HepG2 (cell line): Measurements from ENCODE around the gene MT1M. TPM values are rescaled to one million over a fixed set of nuclear protein-coding genes. Genes with fewer than 3 reads are reported as not detected.

Experiments used
- ATRX ChIP-seq: sonication (generic); formaldehyde crosslinking; IDR thresholded peaks from 2 replicates; pipeline ENCODE4 v1.4.0; 2020; ENCODE audit warnings: missing genetic modification reagents, borderline replicate concordance
- BRCA1 ChIP-seq: sonication (generic); formaldehyde crosslinking; IDR thresholded peaks from 2 replicates; pipeline ENCODE4 v1.4.0; 2020; ENCODE audit warnings: missing genetic modification reagents
- FOXP4 ChIP-seq: sonication (generic); formaldehyde crosslinking; IDR thresholded peaks from 2 replicates; pipeline ENCODE4 v1.4.0; 2020; ENCODE audit warnings: missing genetic modification reagents
- HNRNPUL1 ChIP-seq: fragments of 200-400 bp; formaldehyde crosslinking; IDR thresholded peaks from 2 replicates; pipeline ENCODE4 v1.6.1; 2017; ENCODE audit warnings: low read depth, mild to moderate bottlenecking, low read length, moderate library complexity
- JUND ChIP-seq: sonication (generic); formaldehyde crosslinking; IDR thresholded peaks from 2 replicates; pipeline ENCODE4 v1.8.0; 2022; ENCODE audit warnings: mild to moderate bottlenecking, missing genetic modification reagents
- MED13 ChIP-seq: sonication (generic); formaldehyde crosslinking; IDR thresholded peaks from 2 replicates; pipeline ENCODE4 v1.5.0; 2020; ENCODE audit warnings: missing genetic modification reagents
- MIXL1 ChIP-seq: IDR thresholded peaks from 2 replicates; pipeline ENCODE4 v1.6.1; 2016
- MTA1 ChIP-seq: sonication (generic); formaldehyde crosslinking; IDR thresholded peaks from 2 replicates; pipeline ENCODE4 v1.4.0; 2020; ENCODE audit warnings: missing genetic modification reagents, mild to moderate bottlenecking, borderline replicate concordance
- NPAS2 ChIP-seq: sonication (generic); formaldehyde crosslinking; IDR thresholded peaks from 2 replicates; pipeline ENCODE4 v1.8.0; 2022; ENCODE audit warnings: mild to moderate bottlenecking, missing genetic modification reagents, borderline replicate concordance
- PHF21A ChIP-seq: sonication (generic); formaldehyde crosslinking; IDR thresholded peaks from 2 replicates; pipeline ENCODE4 v1.5.0; 2020; ENCODE audit warnings: mild to moderate bottlenecking, missing genetic modification reagents
- PRMT3 ChIP-seq: sonication (generic); formaldehyde crosslinking; IDR thresholded peaks from 2 replicates; pipeline ENCODE4 v1.8.1; 2022; ENCODE audit warnings: low read depth, mild to moderate bottlenecking, moderate library complexity, missing genetic modification reagents, borderline replicate concordance
- SMC3 ChIP-seq: IDR thresholded peaks from 2 replicates; pipeline ENCODE4 v1.6.1; 2011; ENCODE audit warnings: low read length, improper control_type of control experiment
- THYN1 ChIP-seq: sonication (generic); formaldehyde crosslinking; IDR thresholded peaks from 2 replicates; pipeline ENCODE4 v1.8.1; 2023; ENCODE audit warnings: low read depth, mild to moderate bottlenecking, moderate library complexity, missing genetic modification reagents, borderline replicate concordance
- TIGD3 ChIP-seq: sonication (generic); formaldehyde crosslinking; IDR thresholded peaks from 2 replicates; pipeline ENCODE4 v1.5.1; 2020; ENCODE audit warnings: mild to moderate bottlenecking, missing genetic modification reagents, borderline replicate concordance
- WIZ ChIP-seq: sonication (generic); formaldehyde crosslinking; IDR thresholded peaks from 2 replicates; pipeline ENCODE4 v1.5.1; 2020; ENCODE audit warnings: mild to moderate bottlenecking, missing genetic modification reagents
- ZBTB7A ChIP-seq: sonication (generic); formaldehyde crosslinking; IDR thresholded peaks from 2 replicates; pipeline ENCODE4 v1.8.0; 2022; ENCODE audit warnings: mild to moderate bottlenecking, missing genetic modification reagents
- ZNF10 ChIP-seq: sonication (generic); formaldehyde crosslinking; IDR thresholded peaks from 2 replicates; pipeline ENCODE4 v1.4.0; 2020; ENCODE audit warnings: mild to moderate bottlenecking, low read depth, missing genetic modification reagents, borderline replicate concordance
- ZNF296 ChIP-seq: sonication (generic); formaldehyde crosslinking; conservative IDR thresholded peaks from 2 replicates; pipeline ENCODE4 v1.5.0; 2020; ENCODE audit warnings: mild to moderate bottlenecking, missing genetic modification reagents
- ZNF558 ChIP-seq: sonication (generic); formaldehyde crosslinking; IDR thresholded peaks from 2 replicates; pipeline ENCODE4 v1.9.0; 2022; ENCODE audit warnings: mild to moderate bottlenecking, missing genetic modification reagents, borderline replicate concordance
- ZNF687 ChIP-seq: sonication (generic); formaldehyde crosslinking; IDR thresholded peaks from 2 replicates; pipeline ENCODE4 v1.5.1; 2020; ENCODE audit warnings: mild to moderate bottlenecking, missing genetic modification reagents, moderate library complexity
- ZNF784 ChIP-seq: sonication (generic); formaldehyde crosslinking; IDR thresholded peaks from 2 replicates; pipeline ENCODE4 v1.5.1; 2020; ENCODE audit warnings: missing genetic modification reagents, mild to moderate bottlenecking, borderline replicate concordance
- polyA plus RNA-seq, 8 experiments: library from polyadenylated mRNA; depleted of rRNA in 3 of 8; stranded (reverse) in 7 of 8; unstranded in 1 of 8; fragments of >200 nt; fragmentation: Illumina TruSeq in 4 of 8; extraction: Trizol in 4 of 8; gene quantifications; 2 replicates each; pipeline versions ENCODE4 v1.2.1 to v1.2.3, GENCODE V29; 2011 to 2016; ENCODE audit warnings: low read depth in 4 of 8, missing spikeins in 1 of 8, mixed read lengths in 1 of 8; ENCODE audit not compliant: insufficient read depth in 1 of 8
- total RNA-seq, 5 experiments: library from RNA; depleted of rRNA; stranded (reverse); fragments of >200 nt; fragmentation: Illumina TruSeq; extraction: Trizol; gene quantifications; 2 replicates each; pipeline ENCODE4 v1.2.3, GENCODE V29; 2016; ENCODE audit warnings: low read depth in 1 of 5

The MT1M gene
- total and polyA plus RNA-seq, 2 of the 13 experiments (the other 11 are each of a cell fraction or from before 2014, with no cell fraction given) = 4.6 TPM; not detected in 1

GRCh38 chr16:56607109-56607618 is 25.3 kb upstream of the MT1M start (continued):
- TF ChIP-seq MTA1 (CRISPR knock-in tag) (peak; percentile 75; the same call in 1 of the 2 replicates), MIXL1 (CRISPR knock-in tag) (no peak; the same call in 1 of the 2 replicates), WIZ (CRISPR knock-in tag) (no peak), JUND (CRISPR knock-in tag) (no peak), HNRNPUL1 (no peak), ZBTB7A (peak; percentile 92), THYN1 (CRISPR knock-in tag) (peak; percentile 59; the same call in 1 of the 2 replicates), SMC3 (peak; percentile 0; the same call in 1 of the 2 replicates), ZNF687 (peak; percentile 98), PHF21A (peak; percentile 97), BRCA1 (no peak; the same call in 1 of the 2 replicates), FOXP4 (CRISPR knock-in tag) (peak; percentile 94), PRMT3 (CRISPR knock-in tag) (no peak), ZNF784 (CRISPR knock-in tag) (no peak), MED13 (CRISPR knock-in tag) (no peak), TIGD3 (CRISPR knock-in tag) (no peak), NPAS2 (CRISPR knock-in tag) (no peak), ZNF10 (CRISPR knock-in tag) (no peak), ATRX (CRISPR knock-in tag) (no peak), ZNF296 (peak; percentile 21; the same call in 1 of the 2 replicates), ZNF558 (peak; percentile 94; the same call in 1 of the 2 replicates)
